Body of pancreas (tissue), 4 donors: ENCODE measurements around the gene ENG. TPM values are rescaled to one million over a fixed set of nuclear protein-coding genes. Genes with fewer than 3 reads are reported as not detected.

ENCODE experiments used
- ATAC-seq: fragments of 150-250 bp; one replicate; pipeline ENCODE4 v1.9.1; 2016
- DNase-seq, 4 donors: peaks; one replicate each; pipeline ENCODE4 v3.0.0-alpha.2; 2019
- H3K27ac ChIP-seq, 4 donors: fragments of 200-600 bp; sonication (generic); 1 replicate in 3 of 4; 2 replicates in 1 of 4; pipeline versions ENCODE4 v1.5.1 to v1.6.1; 2016 to 2019; ENCODE audit warnings: mild to moderate bottlenecking in 1 of 4, mixed read lengths in 1 of 4, moderate library complexity in 1 of 4
- H3K27me3 ChIP-seq, 2 donors: fragments of 200-600 bp; sonication (generic); one replicate each; pipeline ENCODE4 v1.6.0; 2016; ENCODE audit warnings: mild to moderate bottlenecking in 1 of 2
- H3K36me3 ChIP-seq, 2 donors: fragments of 200-600 bp; sonication (generic); replicated peaks in 1 of 2; 2 replicates each; pipeline ENCODE4 v1.5.1; 2016; ENCODE audit warnings: low read depth in 2 of 2; ENCODE audit not compliant: insufficient read depth in 1 of 2
- H3K4me1 ChIP-seq: fragments of 200-600 bp; sonication (generic); one replicate; pipeline ENCODE4 v1.6.0; 2016
- H3K4me3 ChIP-seq, 2 donors: fragments of 200-600 bp; sonication (generic); 1 replicate in 1 of 2; 2 replicates in 1 of 2; pipeline ENCODE4 v1.5.1; 2016 to 2019
- H3K9me3 ChIP-seq, 3 donors: fragments of 200-600 bp; sonication (generic); 1 replicate in 2 of 3; 2 replicates in 1 of 3; pipeline ENCODE4 v1.5.1; 2016
- CTCF ChIP-seq, 7 experiments: fragments of 450-650 bp in 4 of 7; fragments of 200-600 bp in 3 of 7; sonication (generic) in 3 of 7; IDR thresholded peaks; one replicate each; pipeline ENCODE4 v1.5.1; 2016 to 2019; ENCODE audit warnings: antibody characterized with exemption in 7 of 7
- POLR2A ChIP-seq, 3 donors: fragments of 450-650 bp; IDR thresholded peaks; one replicate each; pipeline ENCODE4 v1.6.1; 2016; ENCODE audit warnings: antibody characterized with exemption in 3 of 3, mild to moderate bottlenecking in 2 of 3
- WGBS, 2 donors: methylation state at CpG; one replicate each; pipeline ENCODE4 v1.1.5; 2017; 5-methylcytosine and 5-hydroxymethylcytosine counted together
- intact Hi-C: fragments of 100-400 bp; cut with DNase I; formaldehyde crosslinking; loops from one replicate; pipeline ENCODE4 v1.15.1; 2023
- total RNA-seq, 2 donors: library from RNA; depleted of rRNA; stranded (reverse); fragments of >200 nt; gene quantifications; one replicate each; pipeline ENCODE4 v1.1.0, GENCODE V29; 2016

ENG gene
- total RNA-seq, 2 donors from 2014 or later = 20.2 to 26.7 TPM

- Histone ChIP-seq H3K27me3 (no peaks in the 10 kb centered on the region), H3K4me3 (no peak overlapping the region), H3K4me1 (peaks cover 15% of the 10 kb centered on the region), H3K27ac (peak overlapping the region in 1 of 4 donors; percentile 2), H3K9me3 (no peaks in the 10 kb centered on the region), H3K36me3 (no peaks in the 10 kb centered on the region)
- DNase-seq (no peak), ATAC-seq (no peak)
- WGBS, 2 donors = 75 to 90% methylated on average over 5 of the region's 5 CpGs
- TF ChIP-seq POLR2A (IDR thresholded peaks at IDR 0.05) = no peak
- TF ChIP-seq CTCF (IDR thresholded peaks at IDR 0.05) = no peak
- intact Hi-C loops = no loop called here
Observed at GRCh38 chr9:127769101-127769500, 85.4 kb downstream of the ENG start.

- Histone ChIP-seq H3K36me3 (no peaks in the 10 kb centered on the region), H3K4me1 (peaks cover 15% of the 10 kb centered on the region), H3K27me3 (no peaks in the 10 kb centered on the region), H3K4me3 (no peak overlapping the region), H3K27ac (peak overlapping the region in 1 of 4 donors; percentile 2), H3K9me3 (no peaks in the 10 kb centered on the region)
- ATAC-seq (no peak), DNase-seq (no peak)
- WGBS, 2 donors = 77 to 84% methylated on average over 8 of the region's 8 CpGs
- TF ChIP-seq CTCF (IDR thresholded peaks at IDR 0.05) = no peak
- TF ChIP-seq POLR2A (IDR thresholded peaks at IDR 0.05) = no peak
- intact Hi-C loops = no loop called here
Observed at GRCh38 chr9:127768698-127769097, 85.8 kb downstream of the ENG start.

- intact Hi-C loops = no loop called here
- H3K9me3 ChIP-seq = no peaks in the 10 kb centered on the region
- H3K27ac ChIP-seq = peak overlapping the region in 3 of 4 donors; percentile 9 to 15 (median 12)
- H3K4me1 ChIP-seq = peaks cover 15% of the 10 kb centered on the region
- DNase-seq = no peak
- H3K27me3 ChIP-seq = no peaks in the 10 kb centered on the region
- H3K36me3 ChIP-seq = no peaks in the 10 kb centered on the region
- TF ChIP-seq CTCF (IDR thresholded peaks at IDR 0.05) (no peak), POLR2A (IDR thresholded peaks at IDR 0.05) (no peak)
- H3K4me3 ChIP-seq = no peak overlapping the region
- ATAC-seq = no peak
- WGBS, 2 donors = 40 to 52% methylated on average over 13 of the region's 13 CpGs
Observed at GRCh38 chr9:127767909-127768331, 86.5 kb downstream of the ENG start.

- Histone ChIP-seq H3K4me3 (no peak overlapping the region), H3K9me3 (no peaks in the 10 kb centered on the region), H3K27ac (peak overlapping the region in 2 of 4 donors; percentile 12 to 15), H3K4me1 (peaks cover 15% of the 10 kb centered on the region), H3K36me3 (no peaks in the 10 kb centered on the region), H3K27me3 (no peaks in the 10 kb centered on the region)
- DNase-seq (no peak), ATAC-seq (no peak)
- no peak for TF ChIP-seq POLR2A (IDR thresholded peaks at IDR 0.05)
- no peak for TF ChIP-seq CTCF (IDR thresholded peaks at IDR 0.05)
- intact Hi-C loops = no loop called here
- WGBS, 2 donors = 60 to 63% methylated on average over 3 of the region's 3 CpGs
Observed at GRCh38 chr9:127767410-127767809, 87.0 kb downstream of the ENG start.

GRCh38 chr9:127765418-127765817, 89.0 kb downstream of the ENG start:
- TF ChIP-seq POLR2A (IDR thresholded peaks at IDR 0.05) (no peak), CTCF (IDR thresholded peaks at IDR 0.05) (no peak)
- 81 to 89% methylated on average over 1 of the region's 1 CpG for WGBS, 2 donors
- DNase-seq (no peak), ATAC-seq (no peak)
- Histone ChIP-seq H3K36me3 (no peaks in the 10 kb centered on the region), H3K4me1 (peaks cover 3% of the 10 kb centered on the region), H3K27me3 (no peaks in the 10 kb centered on the region), H3K27ac (no peak overlapping the region), H3K4me3 (no peak overlapping the region), H3K9me3 (no peaks in the 10 kb centered on the region)
- intact Hi-C loops = no loop called here
